Ishikawa (cell line): ENCODE results near the gene SCFD2.

Source experiments
- CEBPB ChIP-seq: IDR thresholded peaks from 2 replicates; pipeline ENCODE4 v1.6.1; 2012
- CREB1 ChIP-seq: IDR thresholded peaks from 2 replicates; pipeline ENCODE4 v1.6.1; 2012; ENCODE audit warnings: low read depth
- EGR1 ChIP-seq: IDR thresholded peaks from 2 replicates; pipeline ENCODE4 v1.6.1; 2012
- EP300 ChIP-seq: IDR thresholded peaks from 2 replicates; pipeline ENCODE4 v1.6.1; 2012; ENCODE audit warnings: borderline replicate concordance
- FOXM1 ChIP-seq: IDR thresholded peaks from 2 replicates; pipeline ENCODE4 v1.6.1; 2012; ENCODE audit warnings: low read depth, borderline replicate concordance
- NFIC ChIP-seq: IDR thresholded peaks from 2 replicates; pipeline ENCODE4 v1.6.1; 2012
- RAD21 ChIP-seq: IDR thresholded peaks from 2 replicates; pipeline ENCODE4 v1.6.1; 2012; ENCODE audit warnings: low read depth
- TAF1 ChIP-seq: IDR thresholded peaks from 2 replicates; pipeline ENCODE4 v1.6.1; 2012; ENCODE audit warnings: low read depth, mild to moderate bottlenecking
- TCF12 ChIP-seq: IDR thresholded peaks from 2 replicates; pipeline ENCODE4 v1.6.1; 2012; ENCODE audit warnings: low read depth
- TEAD4 ChIP-seq: IDR thresholded peaks from 2 replicates; pipeline ENCODE4 v1.6.1; 2012
- YY1 ChIP-seq: IDR thresholded peaks from 2 replicates; pipeline ENCODE4 v1.6.1; 2012; ENCODE audit warnings: low read depth
- ZBTB7A ChIP-seq: IDR thresholded peaks from 2 replicates; pipeline ENCODE4 v1.6.1; 2012; ENCODE audit warnings: low read depth
- TF ChIP-seq, protein P1 (sequence below): IDR thresholded peaks from 2 replicates; pipeline ENCODE4 v1.6.1; 2012
- TF ChIP-seq, protein P2 (sequence below): IDR thresholded peaks from 2 replicates; pipeline ENCODE4 v1.6.1; 2012
- TF ChIP-seq, protein P3 (sequence below): IDR thresholded peaks from 2 replicates; pipeline ENCODE4 v1.6.1; 2012; ENCODE audit warnings: low read depth, mild to moderate bottlenecking

The SCFD2 gene

GRCh38 chr4:52840531-52841370 lies 525.1 kb downstream of the SCFD2 start:
- no peak for TF ChIP-seq RAD21
- no peak for TF ChIP-seq TAF1
- no peak for TF ChIP-seq TEAD4
- no peak for TF ChIP-seq FOXM1
- TF ChIP-seq NFIC: no peak
- TF ChIP-seq, protein P1, sequence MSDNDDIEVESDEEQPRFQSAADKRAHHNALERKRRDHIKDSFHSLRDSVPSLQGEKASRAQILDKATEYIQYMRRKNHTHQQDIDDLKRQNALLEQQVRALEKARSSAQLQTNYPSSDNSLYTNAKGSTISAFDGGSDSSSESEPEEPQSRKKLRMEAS: no peak
- TF ChIP-seq EGR1: no peak
- TF ChIP-seq CREB1: no peak
- no peak for TF ChIP-seq EP300

DNA sequence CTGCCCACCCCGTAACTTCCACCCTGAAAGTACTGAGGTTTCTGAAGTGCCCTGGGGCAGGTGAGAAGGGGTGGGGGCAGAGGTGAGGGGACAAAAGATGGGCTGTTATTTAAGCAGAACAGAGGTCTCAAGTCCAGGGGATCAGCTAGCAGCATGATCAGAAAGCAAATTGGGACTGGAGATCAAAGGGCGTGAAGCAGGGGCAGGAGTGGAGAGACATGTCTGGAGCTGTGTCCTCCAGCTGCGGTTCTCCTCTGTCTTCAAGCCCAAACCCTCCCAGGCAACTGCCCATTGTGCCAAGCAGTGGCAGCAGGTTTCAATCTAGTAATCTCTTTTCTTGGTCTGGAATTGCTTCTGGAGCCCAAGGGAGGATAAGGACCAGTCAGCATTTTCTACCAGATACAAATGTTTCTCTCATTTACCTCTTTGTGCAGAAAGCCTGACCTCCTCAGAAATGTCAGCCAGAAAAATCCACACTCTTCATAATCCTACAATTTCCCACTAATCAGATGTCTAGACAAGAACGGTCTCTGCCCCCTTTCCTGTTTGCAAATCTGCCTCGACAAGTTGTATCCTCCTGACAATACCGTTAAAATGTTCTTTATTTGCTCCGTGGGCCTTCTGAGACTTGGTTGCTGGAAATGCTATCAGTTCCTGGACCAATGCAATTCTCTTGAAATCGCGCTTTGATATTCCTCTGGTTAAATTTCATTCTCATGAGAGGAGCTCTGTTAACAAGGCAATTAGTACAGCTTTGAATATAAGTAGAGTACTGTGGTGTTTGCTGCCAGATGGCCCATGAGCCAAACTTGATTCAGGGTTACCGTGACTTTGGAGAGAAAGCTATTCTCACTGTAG lies 526.9 kb downstream of the SCFD2 start:
- no peak for TF ChIP-seq CREB1
- no peak for TF ChIP-seq EP300
- no peak for TF ChIP-seq FOXM1
- TF ChIP-seq YY1: no peak
- TF ChIP-seq, protein P2, sequence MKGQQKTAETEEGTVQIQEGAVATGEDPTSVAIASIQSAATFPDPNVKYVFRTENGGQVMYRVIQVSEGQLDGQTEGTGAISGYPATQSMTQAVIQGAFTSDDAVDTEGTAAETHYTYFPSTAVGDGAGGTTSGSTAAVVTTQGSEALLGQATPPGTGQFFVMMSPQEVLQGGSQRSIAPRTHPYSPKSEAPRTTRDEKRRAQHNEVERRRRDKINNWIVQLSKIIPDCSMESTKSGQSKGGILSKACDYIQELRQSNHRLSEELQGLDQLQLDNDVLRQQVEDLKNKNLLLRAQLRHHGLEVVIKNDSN: no peak
- TF ChIP-seq ZBTB7A: no peak

DNA sequence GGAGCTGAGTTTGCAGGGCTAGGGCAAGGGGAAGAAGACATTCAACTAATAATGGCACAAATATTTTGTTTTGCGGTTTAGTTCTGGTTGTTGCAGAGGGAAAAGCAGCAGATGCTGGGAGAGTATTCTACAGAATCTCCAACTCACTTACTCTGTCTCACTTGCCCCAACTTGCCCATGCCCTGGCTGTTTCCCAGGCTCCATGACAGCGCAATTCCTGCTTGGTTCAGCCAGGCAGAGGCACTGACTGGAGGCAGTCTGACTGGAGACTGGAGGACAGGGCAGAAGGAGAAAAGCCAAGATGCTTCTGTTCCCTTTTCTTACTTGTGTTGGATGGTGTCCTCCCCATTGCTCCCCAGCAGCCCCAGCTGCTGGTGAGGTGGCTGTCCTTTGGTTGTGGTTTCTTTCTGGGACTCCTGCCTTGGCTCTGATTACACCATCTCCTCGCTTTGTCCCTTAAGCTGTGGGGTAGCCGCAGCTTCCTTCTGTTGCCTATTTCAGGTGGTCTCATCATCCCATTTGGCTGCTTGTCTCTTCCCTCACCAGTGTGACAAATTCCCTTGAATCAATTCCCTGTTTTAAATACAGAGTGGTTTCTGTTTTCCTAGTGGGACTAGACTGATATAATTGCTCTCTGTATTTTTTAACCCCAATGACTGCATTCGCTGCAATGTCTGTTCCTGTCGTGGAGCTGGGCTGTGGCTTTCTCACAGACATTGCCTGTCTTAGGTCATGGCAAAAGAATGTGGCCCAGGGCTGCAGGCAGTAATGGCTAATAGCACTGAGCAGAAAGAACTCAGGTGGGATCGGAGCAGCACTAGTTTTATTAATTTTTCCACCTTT lies 527.9 kb downstream of the SCFD2 start:
- TF ChIP-seq, protein P1: no peak
- TF ChIP-seq TEAD4: peak; percentile 60
- TF ChIP-seq EGR1: no peak

GRCh38 chr4:52836678-52837077 lies 529.2 kb downstream of the SCFD2 start:
- TF ChIP-seq ZBTB7A (no peak), CEBPB (no peak), EGR1 (no peak), FOXM1 (no peak), RAD21 (no peak), NFIC (no peak), TCF12 (no peak), TEAD4 (no peak), YY1 (no peak), TAF1 (no peak), EP300 (no peak), CREB1 (no peak)
- TF ChIP-seq, protein P3, sequence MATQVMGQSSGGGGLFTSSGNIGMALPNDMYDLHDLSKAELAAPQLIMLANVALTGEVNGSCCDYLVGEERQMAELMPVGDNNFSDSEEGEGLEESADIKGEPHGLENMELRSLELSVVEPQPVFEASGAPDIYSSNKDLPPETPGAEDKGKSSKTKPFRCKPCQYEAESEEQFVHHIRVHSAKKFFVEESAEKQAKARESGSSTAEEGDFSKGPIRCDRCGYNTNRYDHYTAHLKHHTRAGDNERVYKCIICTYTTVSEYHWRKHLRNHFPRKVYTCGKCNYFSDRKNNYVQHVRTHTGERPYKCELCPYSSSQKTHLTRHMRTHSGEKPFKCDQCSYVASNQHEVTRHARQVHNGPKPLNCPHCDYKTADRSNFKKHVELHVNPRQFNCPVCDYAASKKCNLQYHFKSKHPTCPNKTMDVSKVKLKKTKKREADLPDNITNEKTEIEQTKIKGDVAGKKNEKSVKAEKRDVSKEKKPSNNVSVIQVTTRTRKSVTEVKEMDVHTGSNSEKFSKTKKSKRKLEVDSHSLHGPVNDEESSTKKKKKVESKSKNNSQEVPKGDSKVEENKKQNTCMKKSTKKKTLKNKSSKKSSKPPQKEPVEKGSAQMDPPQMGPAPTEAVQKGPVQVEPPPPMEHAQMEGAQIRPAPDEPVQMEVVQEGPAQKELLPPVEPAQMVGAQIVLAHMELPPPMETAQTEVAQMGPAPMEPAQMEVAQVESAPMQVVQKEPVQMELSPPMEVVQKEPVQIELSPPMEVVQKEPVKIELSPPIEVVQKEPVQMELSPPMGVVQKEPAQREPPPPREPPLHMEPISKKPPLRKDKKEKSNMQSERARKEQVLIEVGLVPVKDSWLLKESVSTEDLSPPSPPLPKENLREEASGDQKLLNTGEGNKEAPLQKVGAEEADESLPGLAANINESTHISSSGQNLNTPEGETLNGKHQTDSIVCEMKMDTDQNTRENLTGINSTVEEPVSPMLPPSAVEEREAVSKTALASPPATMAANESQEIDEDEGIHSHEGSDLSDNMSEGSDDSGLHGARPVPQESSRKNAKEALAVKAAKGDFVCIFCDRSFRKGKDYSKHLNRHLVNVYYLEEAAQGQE: no peak
- TF ChIP-seq, protein P2: no peak
- TF ChIP-seq, protein P1: no peak

GRCh38 chr4:52836120-52836519 lies 529.7 kb downstream of the SCFD2 start:
- TF ChIP-seq CEBPB: no peak
- no peak for TF ChIP-seq YY1
- no peak for TF ChIP-seq NFIC
- TF ChIP-seq EP300: no peak
- TF ChIP-seq TCF12: no peak
- no peak for TF ChIP-seq TEAD4
- no peak for TF ChIP-seq ZBTB7A
- TF ChIP-seq, protein P2: no peak
- TF ChIP-seq, protein P1: no peak
- no peak for TF ChIP-seq TAF1
- TF ChIP-seq RAD21: no peak
